GM18861 (cell line): Measurements from ENCODE around the gene NTRK1.

Experiments
- ATAC-seq: cut with Tn5 transposase; IDR thresholded peaks from one replicate; pipeline ENCODE4 v1.9.1; 2021; ENCODE audit not compliant: unreplicated experiment

NTRK1 gene

DNA sequence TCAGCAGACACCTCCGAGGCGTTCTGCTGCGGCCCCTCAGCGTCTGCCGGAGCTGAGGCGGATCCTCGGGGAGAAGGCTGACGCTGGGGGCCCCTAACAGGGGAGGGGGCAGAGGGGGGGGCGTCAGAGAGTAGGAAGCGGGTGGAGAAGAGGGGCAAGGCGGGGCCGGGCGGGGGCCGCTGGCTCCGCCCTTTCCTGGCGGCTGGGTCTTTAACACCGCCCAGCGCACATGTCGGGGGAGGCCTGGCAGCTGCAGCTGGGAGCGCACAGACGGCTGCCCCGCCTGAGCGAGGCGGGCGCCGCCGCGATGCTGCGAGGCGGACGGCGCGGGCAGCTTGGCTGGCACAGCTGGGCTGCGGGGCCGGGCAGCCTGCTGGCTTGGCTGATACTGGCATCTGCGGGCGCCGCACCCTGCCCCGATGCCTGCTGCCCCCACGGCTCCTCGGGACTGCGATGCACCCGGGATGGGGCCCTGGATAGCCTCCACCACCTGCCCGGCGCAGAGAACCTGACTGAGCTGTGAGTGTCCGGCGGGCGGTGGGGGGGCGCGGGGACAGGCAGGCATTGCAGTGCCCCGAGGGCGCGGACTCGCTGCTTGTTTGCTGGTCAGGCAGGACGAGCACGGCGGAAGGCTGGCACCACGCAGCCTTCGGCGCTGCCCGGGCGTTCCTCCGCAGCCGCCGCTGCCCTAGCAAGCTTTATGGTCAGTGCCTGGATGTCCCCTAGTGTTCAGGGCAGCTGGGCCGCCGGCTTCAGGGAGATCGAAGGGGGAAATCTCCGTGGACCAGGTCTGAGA lies at the start of gene NTRK1:
Gene NTRK1, plus strand, starts transcription at position 238 of the 796 bp plus-strand sequence. Its CDS starts 70 bp downstream, at position 308.
- ATAC-seq = no peak

DNA sequence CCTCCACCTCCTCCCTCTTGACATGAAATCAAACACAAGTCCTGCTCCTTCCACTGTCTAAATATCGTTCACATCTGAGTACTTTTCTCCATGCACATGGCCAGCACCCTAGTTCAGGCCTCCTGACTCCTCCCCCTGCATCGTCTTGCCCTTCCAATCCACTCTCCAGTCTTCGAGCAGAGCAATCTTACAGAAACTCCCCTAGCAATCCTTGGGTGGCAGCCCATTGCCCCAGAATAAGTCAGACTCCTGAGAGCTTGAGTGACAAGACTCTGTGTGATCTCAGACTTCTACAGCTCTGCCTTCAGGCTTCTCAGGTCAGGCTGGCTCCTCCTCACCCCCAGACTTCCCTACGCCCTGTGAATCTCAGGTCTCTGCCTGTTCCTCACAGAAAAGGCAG lies 49.5 kb upstream of the NTRK1 start:
- no peak for ATAC-seq

DNA sequence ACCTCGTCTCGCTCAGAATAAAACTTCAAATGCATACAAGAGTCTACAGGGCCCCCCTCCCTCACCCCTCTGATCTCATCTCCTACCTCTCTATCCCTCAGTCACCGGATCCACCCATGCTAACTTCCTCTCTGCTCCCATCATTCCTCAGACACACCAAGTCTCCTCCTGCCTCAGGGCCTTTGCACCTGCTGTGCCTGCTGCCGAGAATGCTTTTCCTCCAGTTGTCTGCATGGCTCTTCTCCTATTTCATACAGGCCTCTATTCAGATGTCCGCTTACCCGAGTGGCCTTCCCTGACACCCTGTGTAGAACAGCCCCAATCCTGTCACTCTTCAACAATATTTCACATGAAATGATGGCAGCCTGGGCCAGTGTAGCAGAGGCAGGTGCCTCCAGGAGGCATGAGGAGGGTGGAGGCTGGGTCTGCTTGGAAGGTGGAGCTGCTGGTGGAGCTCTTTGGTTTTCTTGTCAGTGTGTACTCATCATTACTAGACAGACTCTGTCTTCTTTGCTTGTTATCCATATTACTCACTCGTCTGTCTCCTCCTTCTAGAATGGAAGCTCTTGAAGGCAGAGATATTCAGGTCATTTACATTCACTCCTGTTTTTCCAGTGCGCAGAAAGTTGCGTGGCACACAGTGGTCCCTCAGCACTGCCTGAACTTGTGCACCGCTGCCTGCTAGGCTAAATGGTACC lies 48.2 kb upstream of the NTRK1 start:
- ATAC-seq = no peak

DNA sequence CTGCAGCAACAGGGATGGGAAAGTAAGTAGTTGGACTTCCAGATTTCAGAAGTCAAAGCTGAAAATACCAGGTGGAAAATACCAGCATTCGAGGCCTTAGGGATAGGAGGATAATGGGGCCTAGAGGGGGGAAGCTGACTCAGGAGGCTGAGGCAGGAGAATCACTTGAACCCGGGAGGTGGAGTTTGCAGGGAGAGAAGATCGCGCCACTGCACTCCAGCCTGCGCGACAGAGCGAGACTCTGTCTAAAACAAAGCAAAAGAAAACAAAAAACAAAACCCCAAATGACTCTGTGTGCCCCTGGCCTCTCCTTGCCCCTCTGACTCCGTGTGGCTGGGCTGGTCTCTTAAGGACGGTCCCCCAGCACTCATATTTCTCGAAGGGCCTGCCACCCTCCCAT lies 47.4 kb upstream of the NTRK1 start:
- no peak for ATAC-seq

DNA sequence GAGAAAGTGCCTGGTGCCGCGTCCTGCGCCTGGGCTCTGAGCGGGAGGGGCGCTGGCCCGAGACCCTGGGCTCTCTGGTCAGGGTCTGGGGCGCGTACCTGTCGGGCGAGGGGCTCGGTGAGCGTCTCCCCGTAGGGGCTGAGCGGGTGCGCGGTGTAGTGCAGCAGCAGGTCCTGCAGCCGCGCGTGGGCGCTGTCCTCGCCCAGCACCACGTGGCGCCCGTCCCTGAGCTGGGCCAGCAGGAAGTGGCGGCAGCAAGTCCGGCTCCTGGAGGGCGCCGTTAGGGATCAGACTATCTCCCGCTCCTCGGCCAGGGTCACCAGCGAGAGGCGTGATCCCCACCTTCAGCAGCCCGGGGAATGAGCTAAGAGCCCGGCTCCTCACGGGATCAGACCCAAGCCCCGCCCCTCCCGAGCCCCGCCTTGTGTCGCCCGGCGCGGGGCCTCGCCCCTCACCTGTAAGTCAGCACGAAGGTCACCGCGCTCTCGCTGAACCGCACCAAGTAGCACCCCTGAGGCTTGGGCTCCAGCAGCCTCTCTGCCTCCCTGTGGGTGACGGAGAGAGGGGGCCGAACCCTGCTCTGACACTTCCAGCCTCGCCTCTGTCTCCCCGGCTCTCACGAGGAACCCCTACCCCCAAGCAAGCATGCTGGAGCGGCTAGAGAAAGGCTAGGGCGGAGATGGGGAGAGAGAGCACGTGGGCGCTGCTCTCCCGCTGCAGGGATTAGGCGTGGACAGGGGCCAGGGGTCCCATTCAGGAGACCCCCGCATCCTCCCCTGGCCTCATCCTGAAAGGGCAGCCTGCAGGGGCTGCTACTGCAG lies 46.7 kb upstream of the NTRK1 start:
- ATAC-seq = no peak

DNA sequence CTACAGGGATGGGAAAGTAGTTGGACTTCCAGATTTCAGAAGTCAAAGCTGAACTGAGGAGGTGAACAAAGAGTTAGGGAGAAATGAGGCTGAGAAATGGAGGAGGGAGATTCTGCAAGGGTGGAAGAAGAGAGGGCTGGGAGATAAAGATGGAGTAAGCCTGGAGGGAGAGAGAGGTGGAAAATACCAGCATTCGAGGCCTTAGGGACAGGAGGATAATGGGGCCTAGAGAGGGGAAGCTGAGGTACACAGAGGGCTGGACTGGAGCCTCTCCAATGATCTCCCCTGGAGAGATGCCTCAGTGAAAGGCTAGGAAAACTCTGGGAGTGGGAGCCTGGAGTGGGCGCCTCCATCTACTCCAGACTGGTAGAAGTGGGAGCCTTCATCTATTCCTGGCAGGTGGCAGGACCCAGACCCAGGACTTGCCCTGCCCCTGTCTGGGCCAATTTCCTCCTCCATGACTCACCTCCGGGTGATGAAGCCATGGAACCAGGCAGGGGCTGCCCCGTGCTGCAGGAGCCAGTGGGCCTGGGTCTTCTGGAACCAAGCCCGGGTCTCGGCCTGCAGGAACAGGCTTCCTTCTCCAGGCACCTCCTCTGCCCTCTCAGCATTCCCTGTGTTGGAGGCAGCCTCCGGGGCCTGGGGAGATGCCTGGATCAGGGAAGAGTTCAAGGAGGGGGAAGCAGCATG lies 45.9 kb upstream of the NTRK1 start:
- ATAC-seq = no peak

DNA sequence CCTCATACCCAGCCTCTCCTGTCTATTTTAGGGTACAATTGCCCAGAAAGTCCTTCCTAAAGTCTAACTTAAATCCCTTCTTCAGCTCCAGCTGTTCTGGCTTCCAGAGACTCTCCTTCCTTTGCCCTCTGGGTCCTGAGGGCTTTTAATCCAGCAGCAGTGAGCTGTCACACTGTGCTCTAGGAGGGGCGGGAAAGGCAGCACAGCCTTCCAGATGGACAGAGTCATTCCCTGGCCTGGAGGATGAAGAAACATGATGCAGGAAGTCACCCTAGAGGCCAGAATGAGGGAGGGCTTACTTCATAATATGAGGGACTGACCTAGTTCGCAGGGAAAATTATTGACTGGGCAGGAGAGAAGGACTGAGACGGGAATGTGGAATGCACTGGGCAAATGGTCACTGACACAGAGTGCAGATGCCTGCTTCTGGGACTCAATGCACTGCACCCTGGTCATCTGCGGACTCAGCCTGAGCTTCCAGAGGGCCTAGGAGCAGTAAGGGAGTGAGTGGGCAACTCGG lies 45.3 kb upstream of the NTRK1 start:
- no peak for ATAC-seq

DNA sequence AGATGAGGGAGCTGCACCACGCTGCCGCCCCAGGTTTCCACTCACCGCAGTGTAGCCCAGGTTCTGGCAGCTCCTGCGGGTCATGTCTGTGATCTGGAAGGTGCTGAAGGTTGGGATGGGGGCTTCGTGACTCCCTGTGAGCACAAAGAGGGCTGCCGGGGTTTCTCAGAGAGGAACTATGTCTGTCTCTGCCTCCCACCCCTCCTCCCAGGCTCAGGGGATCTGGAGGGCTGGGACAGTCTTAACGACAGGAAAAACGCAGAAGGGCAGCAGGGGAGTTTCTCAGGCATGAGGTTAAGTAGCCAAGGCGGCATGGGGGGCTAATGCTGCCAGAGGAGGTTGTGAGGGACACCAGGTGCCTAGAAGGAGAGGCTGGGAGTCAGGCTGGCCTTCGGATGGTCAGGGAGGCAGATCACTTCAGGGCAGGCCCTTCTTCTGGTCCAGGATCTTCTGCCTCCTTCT lies 44.7 kb upstream of the NTRK1 start:
- no peak for ATAC-seq

DNA sequence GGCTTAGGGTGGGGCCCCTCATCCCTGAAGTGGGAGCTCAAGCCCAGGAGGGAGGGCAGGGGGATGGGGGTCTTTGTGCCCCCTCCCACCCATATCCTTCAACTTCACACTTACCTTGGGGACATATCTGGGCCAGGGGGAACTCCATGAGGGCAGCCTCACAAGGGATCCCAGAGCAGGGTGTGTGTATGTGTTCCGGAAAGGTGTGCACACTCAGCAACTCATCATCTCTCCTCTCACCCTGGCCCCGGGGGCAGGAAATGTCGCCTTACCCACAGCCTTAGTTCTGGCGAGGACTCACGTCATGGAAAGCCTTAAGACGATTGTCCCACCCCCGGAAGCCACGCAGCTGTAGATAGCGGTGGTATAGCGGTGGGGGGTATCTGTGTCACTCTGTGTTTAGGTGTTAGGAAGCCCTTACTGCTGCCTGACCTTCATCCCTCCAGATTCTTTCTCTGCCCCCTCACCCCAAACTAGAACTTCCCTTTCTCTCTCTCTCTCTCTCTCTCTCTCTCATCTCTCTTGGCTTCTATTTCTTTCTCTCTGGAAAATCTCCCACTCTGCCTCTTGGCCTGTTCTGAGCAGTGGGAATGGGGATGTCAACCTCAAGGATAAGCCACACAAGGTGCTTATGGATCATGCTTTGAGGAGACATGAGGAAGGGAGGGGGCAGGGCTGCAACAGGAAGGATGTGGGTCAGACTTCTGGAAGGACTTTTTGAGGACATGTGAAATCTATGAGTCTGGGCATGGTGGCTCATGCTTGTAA lies 43.9 kb upstream of the NTRK1 start, which contains the start of gene SH2D2A:
Gene SH2D2A, minus strand, starts transcription at position 288 of the 768 bp plus-strand sequence. Its CDS starts 140 bp downstream, at position 148.
- peak; percentile 76 for ATAC-seq

DNA sequence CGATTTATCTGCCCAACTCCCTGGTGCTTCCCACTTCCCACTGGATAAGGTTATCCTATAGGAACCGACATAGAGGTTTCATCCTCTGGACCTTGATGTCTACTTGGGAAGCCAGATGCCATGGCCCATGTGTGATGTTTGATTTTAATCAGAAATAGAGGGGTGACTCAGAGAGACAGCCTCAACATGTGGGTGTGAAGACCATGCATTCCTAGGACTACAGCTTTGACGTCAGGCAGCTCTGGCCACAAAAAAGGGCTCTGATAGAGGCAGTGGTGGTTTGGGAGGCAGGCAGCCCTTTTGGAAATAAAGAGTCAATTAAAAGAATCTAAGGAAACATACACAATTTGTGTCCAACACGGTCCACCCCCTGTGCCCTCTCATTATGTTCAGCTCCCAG lies 38.9 kb upstream of the NTRK1 start:
- no peak for ATAC-seq

DNA sequence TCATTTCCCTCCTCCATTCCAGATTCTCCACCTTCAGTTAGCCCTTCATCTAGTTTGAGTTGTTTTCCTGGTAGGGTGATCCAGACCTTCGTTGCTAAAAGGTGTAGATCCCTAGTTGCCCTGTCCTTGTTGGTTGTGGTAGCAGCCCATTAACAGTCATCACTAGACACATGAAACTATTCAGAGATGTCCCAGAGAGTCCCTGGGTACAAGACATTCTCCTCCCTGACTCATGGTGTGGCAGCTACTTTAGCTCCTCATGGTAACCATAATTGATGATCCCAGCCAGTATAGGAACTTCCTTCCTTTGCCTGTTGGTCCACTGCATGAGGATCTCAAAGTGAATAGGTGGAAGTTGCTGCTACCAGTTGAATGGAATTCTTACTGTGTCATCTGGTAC lies 38.0 kb upstream of the NTRK1 start:
- ATAC-seq = no peak

DNA sequence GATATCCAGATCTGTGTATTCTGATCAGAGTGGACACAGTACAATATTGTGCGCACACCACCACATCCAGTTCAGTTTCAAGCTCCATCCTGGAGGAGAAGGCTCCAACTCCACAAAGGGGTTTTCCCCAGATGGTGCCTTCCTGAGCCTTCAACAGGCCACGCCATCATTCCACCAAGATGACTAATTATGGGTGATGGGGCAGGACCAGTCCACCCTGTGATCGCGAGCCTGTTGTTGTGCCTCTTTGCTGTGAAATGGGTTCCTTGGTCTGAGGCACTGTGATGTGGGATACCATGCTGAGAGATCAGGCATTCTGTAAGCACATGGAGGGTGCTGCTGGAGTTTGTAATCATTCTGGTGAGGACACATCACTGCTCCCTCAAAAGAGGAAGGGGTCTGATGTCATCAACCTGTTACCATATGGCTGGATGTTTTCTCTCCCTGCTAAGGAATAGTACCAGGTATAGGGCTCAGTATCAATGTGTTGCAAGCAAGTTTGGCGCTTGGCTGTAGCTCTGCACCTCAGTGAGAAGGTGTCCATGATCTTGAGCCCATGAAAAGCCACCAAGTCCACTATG lies 37.4 kb upstream of the NTRK1 start:
- ATAC-seq = no peak

DNA sequence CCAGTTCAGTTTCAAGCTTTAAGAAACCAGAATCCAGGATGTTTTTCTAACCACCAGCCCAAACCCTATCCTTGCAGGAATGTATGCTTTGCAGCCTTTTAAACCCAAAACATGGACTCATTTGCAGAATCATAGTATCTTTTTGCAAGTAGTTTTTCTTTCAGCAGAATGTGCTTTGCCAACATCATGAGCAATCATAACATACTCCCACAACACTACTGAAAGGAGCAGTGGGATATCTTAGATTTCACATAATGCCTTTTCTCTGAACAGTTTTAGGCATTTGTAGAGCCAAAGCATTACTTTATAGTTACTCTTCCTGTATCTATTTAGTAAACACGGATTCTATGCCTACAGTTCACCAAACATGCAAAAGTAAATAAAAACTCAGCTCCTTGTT lies 34.0 kb upstream of the NTRK1 start:
- ATAC-seq = no peak

DNA sequence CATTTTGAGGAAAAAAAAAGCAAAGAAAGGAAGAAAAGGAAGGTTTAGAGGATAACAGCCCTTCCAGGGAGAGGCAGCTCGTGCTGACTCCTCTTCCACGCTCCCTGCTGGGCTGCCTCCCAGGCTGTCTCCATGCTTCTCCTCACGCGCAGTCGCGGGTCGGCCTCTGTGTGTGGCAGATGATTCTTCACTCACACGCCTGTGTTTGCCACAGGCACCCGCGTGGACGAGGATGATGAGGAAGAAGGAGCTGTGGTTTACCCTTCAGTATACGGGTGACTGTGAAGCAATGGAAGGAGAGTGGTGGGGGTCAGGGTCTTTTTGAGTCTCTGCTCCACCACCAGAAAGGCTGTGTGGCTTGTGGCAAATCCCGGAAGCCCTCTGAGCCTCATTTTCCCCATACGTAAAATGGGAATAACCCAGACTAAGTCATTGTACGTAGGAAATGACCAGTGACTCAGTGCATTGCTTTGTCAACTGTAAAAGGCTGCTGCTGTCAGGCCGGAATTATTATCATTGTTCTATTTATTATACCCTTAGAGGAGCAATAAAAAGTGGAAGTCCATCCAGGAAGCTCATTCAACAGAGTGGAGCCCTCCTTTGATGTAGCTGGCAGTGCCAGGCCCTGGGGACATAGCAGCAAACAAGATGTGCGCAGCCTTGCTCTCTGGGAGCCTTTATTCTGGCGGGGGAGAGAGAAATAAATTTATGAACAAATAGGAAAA lies 32.1 kb upstream of the NTRK1 start:
- ATAC-seq = no peak

DNA sequence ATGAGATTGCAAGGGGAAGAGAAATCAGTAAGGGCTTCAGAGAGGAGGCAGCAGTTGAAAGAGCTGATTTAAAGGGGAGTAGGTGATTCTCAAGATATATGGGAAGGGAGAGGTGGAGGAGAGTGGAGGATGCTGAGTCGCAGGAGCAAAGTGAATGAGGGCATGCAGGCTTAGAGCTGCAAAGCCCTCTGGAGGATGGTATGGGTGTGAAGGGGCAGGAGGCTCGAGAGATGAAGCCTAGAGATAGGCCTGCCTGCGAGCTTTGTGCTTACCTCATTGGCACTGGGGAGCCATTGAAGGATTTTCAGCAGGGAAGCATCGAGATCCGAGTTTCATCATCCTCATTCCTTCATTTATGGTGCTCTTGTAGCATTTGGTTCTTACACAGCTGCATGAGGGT lies 28.2 kb upstream of the NTRK1 start:
- ATAC-seq = no peak

DNA sequence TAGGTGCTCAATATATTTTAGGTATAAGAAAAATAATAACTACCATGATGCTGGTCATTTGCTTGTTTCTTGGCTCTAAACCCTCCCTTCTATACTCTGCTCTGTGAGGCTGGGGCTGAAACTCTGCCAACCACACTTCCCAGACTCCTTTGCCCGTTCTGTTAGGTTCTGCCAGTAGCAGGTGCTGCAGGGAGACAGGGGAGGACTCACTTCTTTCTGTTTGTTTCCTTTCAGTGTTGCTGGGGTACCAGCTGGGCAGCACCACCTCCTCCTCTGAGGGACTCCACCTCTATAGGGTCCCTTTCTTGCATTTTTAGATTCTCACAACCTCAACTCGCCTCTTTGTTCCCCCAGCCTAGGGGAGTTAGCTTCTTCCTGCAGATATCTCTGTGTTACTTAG lies 27.1 kb upstream of the NTRK1 start:
- ATAC-seq = no peak

DNA sequence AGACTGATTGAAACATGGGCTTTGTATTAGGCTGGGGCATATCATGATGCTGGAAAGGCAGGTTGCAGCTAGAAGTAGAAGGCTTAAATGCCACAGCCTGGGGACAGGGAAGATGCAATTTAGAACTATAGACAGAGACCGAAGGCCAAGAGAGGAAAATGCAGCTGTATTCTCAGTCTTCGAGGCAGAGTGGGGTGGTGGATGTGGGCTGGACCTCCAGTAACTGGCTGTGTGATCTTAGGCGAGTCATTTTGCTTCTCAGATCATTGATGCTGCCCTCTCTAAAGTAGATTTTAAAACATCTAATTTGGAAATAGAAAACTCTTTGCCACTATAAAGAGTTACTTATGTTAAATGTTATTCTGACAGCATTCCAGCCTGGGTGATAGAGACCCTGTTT lies 26.3 kb upstream of the NTRK1 start:
- ATAC-seq = no peak

DNA sequence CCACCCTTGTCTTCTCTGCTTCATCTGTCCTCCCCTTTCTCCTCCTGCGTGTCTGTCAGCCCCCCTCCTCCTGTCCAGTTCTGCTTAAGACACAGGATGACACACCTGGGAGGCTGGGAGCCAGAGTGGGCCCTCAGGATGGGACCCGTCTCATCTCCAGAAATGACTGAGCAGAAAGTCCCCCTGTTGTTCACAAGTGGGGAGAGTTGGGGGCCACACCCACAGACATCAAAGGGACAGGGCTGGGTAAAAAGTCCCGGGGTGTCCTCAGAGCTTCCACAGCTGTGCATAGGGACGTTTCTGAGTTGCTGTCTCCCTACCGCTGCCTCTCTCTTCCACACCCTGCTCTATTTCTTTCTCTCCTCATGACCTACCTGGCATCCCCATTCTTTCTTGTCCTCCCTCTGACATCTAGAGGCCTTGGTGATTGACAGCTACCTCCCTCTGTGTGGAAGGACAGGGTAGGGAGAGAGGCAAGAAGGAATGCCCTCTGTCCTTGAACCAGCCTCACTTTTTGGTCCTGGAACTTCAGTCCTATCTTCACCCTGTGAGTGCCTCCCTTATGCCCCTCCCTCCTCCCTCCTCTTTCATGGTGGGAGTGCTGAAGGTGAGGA lies 24.5 kb upstream of the NTRK1 start:
- ATAC-seq = no peak
